Measurements from ENCODE around the gene IL7R. TPM values are rescaled to one million over a fixed set of nuclear protein-coding genes. Genes with fewer than 3 reads are reported as not detected.

The IL7R gene
- total RNA-seq, 1 experiment from 2014 or later: not detected

- H3K27me3 Mint-ChIP-seq (ENCODE audit: low read depth): peaks cover 16% of the 10 kb centered on the region
These were observed 30.6 kb upstream of the IL7R start for GRCh38 chr5:35826056-35826455.

More at GRCh38 chr5:35826056-35826455, 30.6 kb upstream of the IL7R start:
- no peaks in the 10 kb centered on the region for H3K79me2 ChIP-seq (ENCODE audit: insufficient read depth, low read length)
- TF ChIP-seq CTCF (conservative IDR thresholded peaks at IDR 0.05): no peak
- Mint-ChIP-seq H3K4me1 (no peaks in the 10 kb centered on the region), H3K9me3 (no peaks in the 10 kb centered on the region), H3K4me3 (no peak overlapping the region), H3K27ac (no peak overlapping the region), H3K36me3 (ENCODE audit: insufficient read depth in 1 of 3, low read depth in 3 of 3) (no peaks in the 10 kb centered on the region; a peak in 1 of 7 replicates)
- H3K56ac ChIP-seq (ENCODE audit: insufficient read length, low read depth, low read length): no peak overlapping the region
- H3K27me3 ChIP-seq (ENCODE audit: insufficient read depth, low read length): no peaks in the 10 kb centered on the region
- H2AK5ac ChIP-seq (ENCODE audit: insufficient read length, low read length): no peak overlapping the region
- no peaks in the 10 kb centered on the region for H4K20me1 ChIP-seq (ENCODE audit: control insufficient read depth, insufficient read depth, insufficient read length)
- H2BK15ac ChIP-seq (ENCODE audit: low read depth, low read length): no peak overlapping the region
- no peak overlapping the region for H3K27ac ChIP-seq (ENCODE audit: insufficient read length, low read depth, low read length)
- no peak overlapping the region for H3K4me2 ChIP-seq (ENCODE audit: insufficient read depth, insufficient read length, low read length)
- H3K14ac ChIP-seq (ENCODE audit: insufficient read depth, low read length): no peak overlapping the region
- H3T11ph ChIP-seq (ENCODE audit: low read length): no peak overlapping the region
- H2BK5ac ChIP-seq (ENCODE audit: insufficient read length, low read length): no peak overlapping the region
- H4K8ac ChIP-seq (replicated peaks; ENCODE audit: insufficient read length, low read depth, low read length): no peak overlapping the region
- H3K9me3 ChIP-seq (ENCODE audit: control insufficient read depth, low read depth, low read length): no peaks in the 10 kb centered on the region
- DNase-seq: no peak
- no peak overlapping the region for H3K9ac ChIP-seq (ENCODE audit: extremely low read depth, insufficient read length, low read length)
- H2BK20ac ChIP-seq (ENCODE audit: low read depth, low read length, poor library complexity, severe bottlenecking): no peak overlapping the region
- H3K4me1 ChIP-seq (ENCODE audit: insufficient read depth, low read length): no peaks in the 10 kb centered on the region
- H2BK12ac ChIP-seq (ENCODE audit: insufficient read length, low read depth, low read length): no peak overlapping the region
- H4K5ac ChIP-seq (ENCODE audit: insufficient read length, low read depth, low read length): no peak overlapping the region
- H2AFZ ChIP-seq (ENCODE audit: low read length): no peak overlapping the region
- H3K79me1 ChIP-seq (ENCODE audit: insufficient read depth, low read depth, low read length, poor library complexity, severe bottlenecking): no peaks in the 10 kb centered on the region
- H3K18ac ChIP-seq (ENCODE audit: insufficient read length, low read depth, low read length): no peak overlapping the region
- H4K91ac ChIP-seq (ENCODE audit: insufficient read length, low read depth, low read length): no peak overlapping the region
- no peak overlapping the region for H3K4ac ChIP-seq (ENCODE audit: low read depth, low read length)
- WGBS (ENCODE audit: extremely low coverage, insufficient read length, low lambda C conversion rate): no CpG with 5 or more reads among the region's 3 CpGs
- H2BK120ac ChIP-seq (ENCODE audit: low read depth, low read length, poor library complexity, severe bottlenecking): no peak overlapping the region
- no peak overlapping the region for H3K23ac ChIP-seq (ENCODE audit: insufficient read length, low read depth, low read length)
- no peaks in the 10 kb centered on the region for H3K23me2 ChIP-seq (ENCODE audit: insufficient read length, low read depth, low read length, poor library complexity, severe bottlenecking)
